ENCODE data around the gene KCNC3. TPM values are rescaled to one million over a fixed set of nuclear protein-coding genes. Genes with fewer than 3 reads are reported as not detected.

KCNC3 gene
- total RNA-seq, 1 experiment from 2014 or later, result 24.6 TPM

- DNase-seq, result no peak
- TF ChIP-seq CTCF (IDR thresholded peaks at IDR 0.05; ENCODE audit: insufficient read depth in 1 of 2, low read depth in 1 of 2, low read length in 1 of 2, severe bottlenecking in 1 of 2, unreplicated experiment in 1 of 2), result no peak
- H3K36me3 ChIP-seq (ENCODE audit: control insufficient read depth, insufficient read depth, low read length), result peaks cover 10% of the 10 kb centered on the region
- no peaks in the 10 kb centered on the region for H3K4me1 ChIP-seq
- H3K9me3 ChIP-seq, result peaks cover 6% of the 10 kb centered on the region
- no TSS peak for BruUV-seq (replicated peaks)
- H3K27ac Mint-ChIP-seq (ENCODE audit: unreplicated experiment), result no peak overlapping the region
- ChIA-PET POLR2A (no interaction called here), CTCF (interaction anchor here (0.6 kb wide), 1 partner anchor 100 kb away, joined by 9 read pairs; no protein-coding TSS in a partner anchor)
- peaks cover 18% of the 10 kb centered on the region for H3K9me3 Mint-ChIP-seq (ENCODE audit: unreplicated experiment)
- H3K27me3 Mint-ChIP-seq (ENCODE audit: insufficient read depth, unreplicated experiment), result no peaks in the 10 kb centered on the region
- no peaks in the 10 kb centered on the region for H3K27me3 ChIP-seq (replicated peaks; ENCODE audit: control insufficient read depth, insufficient read depth, low read length)
- no peaks in the 10 kb centered on the region for H3K4me1 Mint-ChIP-seq (ENCODE audit: low read depth, unreplicated experiment)
- no peak overlapping the region for H3K4me3 ChIP-seq (ENCODE audit: low read depth, low read length)
- no peak overlapping the region for H3K4me3 Mint-ChIP-seq (ENCODE audit: unreplicated experiment)
- peaks cover 62% of the 10 kb centered on the region for H3K36me3 Mint-ChIP-seq (ENCODE audit: insufficient read depth, unreplicated experiment)
- intact Hi-C loops (cut with micrococcal nuclease; ENCODE audit: unreplicated experiment), result no loop called here
Observed at GRCh38 chr19:50290775-50291174, 38.4 kb downstream of the KCNC3 start.

GRCh38 chr19:50290011-50290410, 39.2 kb downstream of the KCNC3 start:
- CTCF ChIA-PET, result interaction anchor here (0.6 kb wide), 1 partner anchor 143 kb away, joined by 3 read pairs; no protein-coding TSS in a partner anchor
- no peak for TF ChIP-seq CTCF (IDR thresholded peaks at IDR 0.05; ENCODE audit: insufficient read depth in 1 of 2, low read depth in 1 of 2, low read length in 1 of 2, severe bottlenecking in 1 of 2, unreplicated experiment in 1 of 2)
- H3K9me3 Mint-ChIP-seq (ENCODE audit: unreplicated experiment), result peaks cover 26% of the 10 kb centered on the region
- DNase-seq, result no peak
- BruUV-seq (replicated peaks), result no TSS peak
- Histone ChIP-seq H3K4me1 (no peaks in the 10 kb centered on the region), H3K27me3 (replicated peaks; ENCODE audit: control insufficient read depth, insufficient read depth, low read length) (no peaks in the 10 kb centered on the region), H3K36me3 (ENCODE audit: control insufficient read depth, insufficient read depth, low read length) (peaks cover 10% of the 10 kb centered on the region), H3K9me3 (peaks cover 13% of the 10 kb centered on the region), H3K4me3 (ENCODE audit: low read depth, low read length) (no peak overlapping the region)
- intact Hi-C loops (cut with micrococcal nuclease; ENCODE audit: unreplicated experiment), result no loop called here
- no peak overlapping the region for H3K4me3 Mint-ChIP-seq (ENCODE audit: unreplicated experiment)
- H3K27me3 Mint-ChIP-seq (ENCODE audit: insufficient read depth, unreplicated experiment), result no peaks in the 10 kb centered on the region
- H3K4me1 Mint-ChIP-seq (ENCODE audit: low read depth, unreplicated experiment), result no peaks in the 10 kb centered on the region
- peaks cover 64% of the 10 kb centered on the region for H3K36me3 Mint-ChIP-seq (ENCODE audit: insufficient read depth, unreplicated experiment)
- H3K27ac Mint-ChIP-seq (ENCODE audit: unreplicated experiment), result no peak overlapping the region
- POLR2A ChIA-PET, result no interaction called here

- TF ChIP-seq CTCF (IDR thresholded peaks at IDR 0.05; ENCODE audit: insufficient read depth in 1 of 2, low read depth in 1 of 2, low read length in 1 of 2, severe bottlenecking in 1 of 2, unreplicated experiment in 1 of 2), result no peak
- POLR2A ChIA-PET, result no interaction called here
- intact Hi-C loops (cut with micrococcal nuclease; ENCODE audit: unreplicated experiment), result no loop called here
- no peak overlapping the region for H3K4me3 Mint-ChIP-seq (ENCODE audit: unreplicated experiment)
- H3K9me3 Mint-ChIP-seq (ENCODE audit: unreplicated experiment), result peaks cover 31% of the 10 kb centered on the region
- H3K36me3 Mint-ChIP-seq (ENCODE audit: insufficient read depth, unreplicated experiment), result peaks cover 63% of the 10 kb centered on the region
- Histone ChIP-seq H3K9me3 (peaks cover 17% of the 10 kb centered on the region), H3K4me1 (no peaks in the 10 kb centered on the region), H3K27me3 (replicated peaks; ENCODE audit: control insufficient read depth, insufficient read depth, low read length) (no peaks in the 10 kb centered on the region), H3K4me3 (ENCODE audit: low read depth, low read length) (no peak overlapping the region), H3K36me3 (ENCODE audit: control insufficient read depth, insufficient read depth, low read length) (peaks cover 9% of the 10 kb centered on the region)
- DNase-seq, result no peak
- H3K4me1 Mint-ChIP-seq (ENCODE audit: low read depth, unreplicated experiment), result no peaks in the 10 kb centered on the region
- BruUV-seq (replicated peaks), result no TSS peak
- no peak overlapping the region for H3K27ac Mint-ChIP-seq (ENCODE audit: unreplicated experiment)
- CTCF ChIA-PET, result no interaction called here
- no peaks in the 10 kb centered on the region for H3K27me3 Mint-ChIP-seq (ENCODE audit: insufficient read depth, unreplicated experiment)
Observed at GRCh38 chr19:50288954-50289353, 40.2 kb downstream of the KCNC3 start.
